Stimulated activated CD8-positive, alpha-beta memory T cell treated with anti-CD3 and anti-CD28 coated beads, Interleukin-4, amount 100 ng/mL, for 4 hours (primary cell): ENCODE data around the gene ARID1B.

Experiments
- DNase-seq, 2 donors: peaks; one replicate each; pipeline ENCODE4 v3.0.0-alpha.2; 2020; ENCODE audit warnings: low read depth in 2 of 2, low spot score in 1 of 2

The ARID1B gene

GRCh38 chr6:157067507-157067906 lies 290.3 kb downstream of the ARID1B start:
- no peak for DNase-seq

GRCh38 chr6:157068691-157069324 lies 291.6 kb downstream of the ARID1B start:
- DNase-seq, result no peak

GRCh38 chr6:157069585-157069984 lies 292.4 kb downstream of the ARID1B start:
- DNase-seq, result no peak

- no peak for DNase-seq
Measured at GRCh38 chr6:157070403-157071107, 293.4 kb downstream of the ARID1B start.

GRCh38 chr6:157072128-157072527 lies 294.9 kb downstream of the ARID1B start:
- no peak for DNase-seq

- no peak for DNase-seq
Measured at GRCh38 chr6:157073596-157073995, 296.4 kb downstream of the ARID1B start.

- no peak for DNase-seq
Measured at GRCh38 chr6:157074969-157075368, 297.8 kb downstream of the ARID1B start.

GRCh38 chr6:157075549-157076450 lies 298.6 kb downstream of the ARID1B start:
- no peak for DNase-seq

- no peak for DNase-seq
Measured at GRCh38 chr6:157076451-157076822, 299.3 kb downstream of the ARID1B start.

GRCh38 chr6:157077251-157077650 lies 300.1 kb downstream of the ARID1B start:
- no peak for DNase-seq

- no peak for DNase-seq
Measured at GRCh38 chr6:157078326-157078725, 301.1 kb downstream of the ARID1B start.

GRCh38 chr6:157079277-157079676 lies 302.1 kb downstream of the ARID1B start:
- DNase-seq, result no peak

GRCh38 chr6:157079771-157080170 lies 302.6 kb downstream of the ARID1B start:
- DNase-seq, result no peak

GRCh38 chr6:157080986-157081391 lies 303.8 kb downstream of the ARID1B start:
- DNase-seq, result no peak

GRCh38 chr6:157083343-157083742 lies 306.2 kb downstream of the ARID1B start:
- DNase-seq, result no peak

GRCh38 chr6:157086632-157087031 lies 309.5 kb downstream of the ARID1B start:
- no peak for DNase-seq

GRCh38 chr6:157087974-157088373 lies 310.8 kb downstream of the ARID1B start:
- DNase-seq, result no peak

GRCh38 chr6:157088841-157089240 lies 311.7 kb downstream of the ARID1B start:
- DNase-seq, result no peak

GRCh38 chr6:157089258-157089657 lies 312.1 kb downstream of the ARID1B start:
- no peak for DNase-seq

GRCh38 chr6:157089851-157090250 lies 312.7 kb downstream of the ARID1B start:
- DNase-seq, result no peak

GRCh38 chr6:157090736-157091135 lies 313.6 kb downstream of the ARID1B start:
- DNase-seq, result no peak

- no peak for DNase-seq
Measured at GRCh38 chr6:157091243-157091642, 314.1 kb downstream of the ARID1B start.
